Effector CD8-positive, alpha-beta T cell (primary cell): ENCODE measurements around the gene ELOB.

ENCODE experiments used
- DNase-seq: peaks from one replicate; lab custom pipeline; 2025; lab: John Stamatoyannopoulos, UW

Gene ELOB

DNA sequence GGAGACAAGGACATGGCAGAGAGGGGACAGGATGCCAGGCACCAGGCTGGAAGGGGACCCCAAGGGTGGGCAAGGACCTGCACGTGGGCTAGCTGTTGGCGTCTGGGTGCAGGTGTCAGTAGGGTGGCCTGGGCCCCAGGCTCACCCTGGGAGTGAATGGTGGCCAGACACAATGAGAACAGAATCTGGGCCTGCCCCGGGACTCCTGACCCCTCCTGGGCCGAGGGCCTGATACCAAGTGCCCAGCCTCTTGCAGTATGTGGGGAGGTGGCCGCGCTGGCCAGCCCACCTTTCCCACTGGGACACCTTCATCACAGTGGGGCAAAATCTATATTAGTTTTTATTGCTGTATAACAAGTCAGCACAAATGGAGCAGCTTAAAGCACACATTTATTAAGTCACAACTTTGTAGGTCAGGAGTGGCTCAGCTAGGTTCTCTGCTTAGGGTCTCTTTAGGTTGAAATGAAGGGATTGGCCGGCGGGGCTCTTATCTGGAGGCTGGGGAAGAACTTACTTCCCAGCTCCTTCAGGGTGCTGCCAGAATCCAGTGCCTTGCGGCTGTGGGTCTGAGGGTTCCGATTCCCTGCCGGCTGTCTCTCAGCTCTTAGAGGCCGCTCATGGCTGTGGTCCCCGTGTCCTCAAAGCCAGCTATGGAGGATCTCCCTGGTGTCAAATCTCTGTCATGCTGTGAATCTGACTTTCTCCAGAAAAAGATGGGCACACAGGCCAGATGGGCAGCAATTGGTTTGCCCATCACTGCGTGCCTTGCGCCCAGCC, 6.7 kb upstream of the ELOB start:
- no peak for DNase-seq

DNA sequence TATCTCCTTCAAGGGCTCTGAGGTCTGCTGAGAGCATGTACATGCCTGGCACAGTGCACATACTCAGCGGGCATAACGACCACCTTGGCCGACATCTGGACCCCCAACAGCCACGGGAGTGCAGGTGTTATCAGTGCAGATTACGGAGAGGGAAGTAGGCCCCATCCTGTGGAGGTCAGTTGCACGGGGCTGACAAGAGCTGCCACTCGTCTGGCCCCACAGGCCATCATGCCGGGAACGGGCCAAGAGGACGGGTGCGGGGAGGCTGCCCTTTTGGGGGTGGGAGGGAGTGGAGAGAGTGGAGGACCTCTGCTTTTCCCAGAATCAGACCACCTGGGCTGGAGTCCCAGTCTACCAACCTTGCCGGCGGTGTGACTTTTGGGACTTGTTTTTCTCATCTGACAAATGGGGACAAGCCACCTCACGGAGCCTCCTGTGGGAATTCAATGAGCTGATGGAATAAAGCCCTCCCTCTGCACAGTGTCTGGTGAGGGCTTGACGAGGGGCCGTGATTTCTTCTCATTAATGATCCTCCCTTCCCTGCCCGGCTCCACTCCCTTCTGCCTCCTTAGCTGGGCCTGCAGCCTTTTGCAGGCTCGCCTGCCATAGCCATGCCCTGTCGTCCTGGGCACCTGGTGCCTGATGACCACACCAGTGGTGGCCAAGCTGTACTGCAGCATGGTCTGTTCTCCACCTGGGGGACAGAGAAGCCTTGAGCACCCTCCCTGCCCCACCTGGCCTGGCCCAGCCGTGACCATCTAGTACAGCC, 5.7 kb upstream of the ELOB start:
- DNase-seq: no peak

DNA sequence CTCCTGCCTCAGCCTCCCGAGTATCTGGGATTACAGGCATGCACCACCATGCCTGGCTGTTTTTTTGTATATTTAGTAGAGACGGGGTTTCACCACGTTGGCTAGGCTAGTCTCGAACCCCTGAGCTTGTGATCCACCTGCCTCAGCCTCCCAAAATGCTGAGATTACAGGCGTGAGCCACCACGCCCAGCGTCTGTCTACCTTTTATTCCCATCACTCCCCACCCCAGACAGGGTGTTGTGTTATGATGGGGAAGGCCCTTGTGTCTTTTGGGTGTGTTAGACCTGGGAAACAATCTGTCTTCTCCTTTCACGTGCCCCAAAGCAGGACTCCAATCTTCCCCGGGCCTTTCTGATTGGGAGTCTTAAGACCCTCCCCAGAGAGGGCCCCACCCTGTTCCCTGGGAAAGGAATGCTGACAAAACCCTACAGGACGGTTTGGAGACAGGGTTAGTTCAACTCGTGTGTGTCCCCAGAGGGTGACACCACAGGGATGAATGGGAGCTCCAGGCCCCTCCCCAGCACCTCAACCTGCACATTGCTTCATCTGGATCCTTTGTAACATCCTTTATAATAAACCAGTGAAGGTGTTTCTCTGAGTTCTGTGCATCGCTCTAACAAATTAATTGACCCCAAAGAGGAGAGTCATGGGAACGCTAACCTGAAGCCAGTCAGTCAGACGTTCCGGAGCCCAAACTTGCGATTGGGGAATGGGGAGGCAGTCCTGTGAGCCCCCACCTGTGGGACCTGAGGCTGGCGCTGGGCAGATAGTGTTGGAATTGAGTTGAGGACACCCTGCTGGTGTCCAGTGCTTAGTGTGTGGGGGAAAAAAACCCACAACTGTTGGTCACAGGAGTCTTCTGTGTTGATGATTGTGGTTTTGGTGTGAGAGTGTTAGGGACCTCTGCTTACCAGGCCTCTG, 3.2 kb upstream of the ELOB start:
- no peak for DNase-seq

DNA sequence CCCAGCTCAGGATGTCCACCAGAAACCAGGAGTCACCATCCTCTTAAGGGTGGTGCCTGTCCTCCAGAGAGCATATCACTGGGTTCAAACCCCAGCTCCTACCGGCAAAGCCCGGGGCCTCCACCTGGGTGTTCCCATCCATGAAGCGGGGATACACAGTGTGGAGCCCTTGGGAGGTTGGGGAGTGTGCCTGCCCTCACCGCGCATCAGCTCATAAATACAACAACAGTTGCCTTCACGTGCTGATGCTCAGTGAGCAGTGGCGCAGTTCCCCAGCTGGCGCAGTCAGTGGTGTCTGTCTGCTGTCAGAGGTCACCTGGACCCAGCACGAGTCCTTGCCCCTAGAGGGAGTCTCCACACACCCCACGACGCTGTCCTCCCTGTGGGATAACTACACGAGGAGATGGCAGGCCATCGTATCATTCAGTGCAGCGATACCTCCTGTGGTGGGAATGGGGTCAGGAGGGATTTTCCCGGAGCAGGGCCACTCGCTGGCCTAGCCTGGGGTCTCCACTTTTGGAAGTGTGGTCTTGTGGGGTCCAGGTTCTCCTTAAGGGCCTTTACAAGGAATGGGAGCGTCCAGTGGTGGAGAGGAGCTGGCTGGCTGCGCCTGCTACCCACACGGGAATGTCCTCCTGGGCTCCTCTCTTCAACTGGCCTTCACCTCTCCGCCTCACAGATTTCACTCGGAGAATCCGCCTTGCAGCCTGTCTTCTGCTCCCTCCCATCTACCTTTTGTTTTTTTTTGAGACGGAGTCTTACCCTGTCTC, 2.3 kb upstream of the ELOB start:
- no peak for DNase-seq

DNA sequence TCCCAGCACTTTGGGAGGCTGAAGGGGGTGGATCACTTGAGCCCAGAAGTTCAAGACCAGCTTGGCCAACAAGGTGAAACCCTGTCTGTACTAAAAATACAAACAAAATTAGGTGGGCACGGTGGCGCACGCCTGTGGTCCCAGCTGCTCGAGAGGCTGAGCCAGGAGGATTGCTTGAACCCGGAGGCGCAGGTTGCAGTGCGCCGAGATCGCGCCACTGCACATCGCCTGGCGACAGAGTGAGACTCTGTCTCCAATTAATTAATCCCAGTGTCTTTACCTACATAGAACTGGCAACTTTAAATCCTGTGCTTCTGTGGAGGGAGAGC, 1.5 kb upstream of the ELOB start:
- no peak for DNase-seq

DNA sequence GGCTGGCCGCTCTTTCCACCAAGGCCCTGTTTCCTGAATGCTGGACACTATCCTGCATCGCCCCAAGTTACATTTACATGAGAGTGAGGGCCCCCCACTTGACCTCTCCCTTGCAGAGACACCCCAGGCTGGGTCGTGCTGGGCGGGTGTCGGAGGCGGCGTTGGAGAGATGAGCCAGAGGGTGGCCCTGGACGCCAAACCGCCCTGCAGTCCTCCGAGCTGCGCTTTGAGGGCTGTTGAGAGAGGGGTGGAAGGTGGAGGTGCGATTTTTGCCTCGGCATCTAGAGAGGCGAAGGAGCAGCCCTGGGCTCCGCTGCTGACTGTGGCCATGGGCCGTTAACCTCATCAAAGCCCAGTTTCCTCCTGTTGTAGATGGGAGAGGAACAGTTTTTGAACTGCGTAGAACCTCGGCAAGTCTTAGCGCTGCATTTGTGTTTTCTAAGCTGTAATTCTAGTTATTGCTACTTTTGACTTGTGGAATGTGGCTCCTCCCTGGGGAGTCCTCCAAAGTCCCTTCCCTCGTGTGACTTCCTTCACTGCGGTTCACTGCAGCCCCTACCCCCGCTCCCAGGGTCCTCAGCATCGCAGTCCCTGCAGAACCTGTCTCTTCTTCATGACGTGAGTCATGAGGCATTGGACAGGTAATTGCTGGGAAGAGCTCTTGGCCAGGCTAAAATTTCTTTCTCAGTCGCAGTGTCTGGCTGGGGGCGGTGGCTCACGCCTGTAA, 986 bp upstream of the ELOB start:
- DNase-seq: no peak

DNA sequence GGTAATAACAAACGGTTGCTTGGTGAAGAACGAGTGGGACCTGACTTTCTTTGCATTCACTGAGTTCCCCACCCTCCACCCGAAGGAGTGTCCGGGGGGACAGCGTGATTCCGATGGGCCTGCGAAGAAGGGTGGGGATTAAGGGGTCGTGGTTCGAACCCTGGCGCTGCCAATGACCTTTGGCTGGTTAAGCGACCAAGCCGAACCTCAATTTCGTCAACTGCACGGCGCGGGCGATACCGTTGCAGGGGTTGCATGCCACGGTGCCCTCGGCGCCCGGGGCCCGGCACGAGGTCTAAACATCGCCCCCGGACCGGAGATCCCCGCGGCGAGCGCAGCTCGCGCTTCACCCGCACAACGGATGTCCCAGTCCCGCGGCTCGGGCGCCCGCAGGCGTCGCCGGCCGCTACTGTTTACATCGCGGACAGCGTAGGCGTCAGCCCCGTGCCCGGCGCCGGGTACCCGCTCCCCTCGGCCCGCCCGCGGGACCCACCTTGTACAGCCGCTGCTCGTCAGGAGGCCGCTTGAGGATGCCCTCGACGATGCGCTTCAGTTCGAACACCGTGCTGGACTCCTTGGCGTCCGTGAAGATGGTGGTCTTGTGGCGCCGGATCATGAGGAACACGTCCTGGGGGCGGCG, 460 bp downstream of the ELOB start:
- DNase-seq: no peak

DNA sequence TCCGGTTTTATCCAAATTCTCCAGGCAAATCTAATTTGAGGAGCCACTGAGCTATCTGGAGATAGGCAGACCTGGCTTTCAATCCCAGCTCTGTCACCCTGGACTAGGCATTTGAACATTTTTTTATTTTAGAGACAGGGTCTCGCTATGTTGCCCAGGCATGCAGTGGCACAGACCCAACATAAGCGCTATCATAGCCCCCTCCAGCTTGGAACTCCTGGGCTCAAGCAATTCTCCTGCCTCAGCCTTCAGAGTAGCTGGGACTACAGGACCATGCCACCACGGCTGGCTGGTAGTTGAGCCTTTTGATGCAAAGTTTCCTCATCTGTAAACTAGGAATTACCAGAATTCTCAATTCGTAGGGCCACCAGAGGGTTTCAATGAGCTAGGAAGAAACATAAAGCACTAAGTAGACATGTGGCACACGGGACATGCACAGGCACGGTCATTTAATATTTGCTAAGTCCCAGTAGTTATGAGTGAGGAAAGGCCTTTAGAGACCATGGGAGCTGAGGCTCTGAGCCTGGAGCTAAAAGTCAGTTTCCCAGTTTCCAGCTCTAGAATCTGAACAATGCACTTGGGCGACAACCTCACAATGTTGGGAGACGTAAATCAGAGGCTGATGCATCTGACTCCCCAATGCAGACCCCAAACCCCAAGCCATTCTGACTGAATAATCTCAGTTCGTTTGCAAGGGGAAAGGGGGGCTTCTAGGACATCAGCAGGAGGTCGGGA, 1.1 kb downstream of the ELOB start:
- no peak for DNase-seq

DNA sequence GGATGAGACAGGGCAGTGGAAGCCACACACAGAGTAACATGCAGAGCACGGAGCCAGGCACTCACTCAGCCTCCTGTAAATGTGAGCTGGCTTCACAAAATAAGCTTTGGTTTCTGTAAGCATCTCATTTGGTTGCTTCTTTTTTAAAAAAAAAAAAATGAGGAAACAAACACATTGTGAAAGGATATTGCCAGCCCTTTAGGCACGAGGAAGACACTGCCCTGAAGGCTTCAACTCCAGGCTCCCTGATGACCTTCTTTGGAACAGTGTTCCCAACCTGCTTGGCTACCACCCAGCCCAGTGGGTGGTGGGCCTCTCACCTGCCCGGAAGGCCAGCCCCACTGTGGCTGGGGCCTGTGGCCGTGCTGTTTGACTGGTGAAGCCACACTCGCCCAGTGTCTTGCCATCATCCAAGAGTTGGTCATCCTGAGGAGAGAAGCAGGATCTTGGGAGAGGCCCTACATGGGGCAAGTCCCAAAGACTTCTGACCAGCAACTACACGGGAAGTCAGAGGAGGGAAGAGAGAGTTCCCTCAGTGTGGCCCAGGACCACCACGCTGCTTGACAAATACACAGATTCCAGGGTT, 1.9 kb downstream of the ELOB start:
- DNase-seq: no peak

DNA sequence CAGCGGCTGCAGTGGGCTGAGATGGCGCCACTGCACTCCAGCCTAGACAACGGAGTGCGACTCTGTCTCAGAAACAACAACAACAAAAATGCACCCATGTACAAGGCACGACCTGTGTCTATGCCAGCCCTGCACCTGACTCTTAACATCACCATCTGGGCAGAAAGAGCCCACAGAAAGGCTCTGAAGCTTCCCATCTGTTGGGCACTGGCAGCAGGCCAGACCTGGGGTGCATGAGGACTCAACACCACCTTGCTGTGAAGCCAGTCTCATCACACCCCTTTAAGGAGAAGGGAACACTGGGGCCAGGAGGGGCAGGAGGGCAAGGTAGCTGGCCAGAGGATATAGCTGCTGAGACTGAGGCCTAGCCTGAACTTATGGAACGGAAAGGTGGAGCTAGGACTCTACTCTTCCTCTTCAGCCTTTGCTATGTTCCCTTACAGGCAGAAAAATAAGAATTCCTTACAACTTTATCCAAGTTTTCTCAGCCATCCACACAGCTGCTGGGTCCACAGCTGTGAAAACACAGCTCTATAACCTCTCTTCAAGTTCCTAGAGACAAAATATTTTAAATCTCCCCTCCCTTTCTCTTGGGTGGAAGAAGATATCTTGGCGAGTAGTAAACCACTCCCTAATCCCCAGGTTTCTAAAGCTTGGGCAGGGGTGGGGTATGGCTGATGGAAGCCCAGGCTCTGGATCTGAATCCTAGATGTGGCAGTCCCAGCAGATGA, 2.8 kb downstream of the ELOB start:
- DNase-seq: no peak

DNA sequence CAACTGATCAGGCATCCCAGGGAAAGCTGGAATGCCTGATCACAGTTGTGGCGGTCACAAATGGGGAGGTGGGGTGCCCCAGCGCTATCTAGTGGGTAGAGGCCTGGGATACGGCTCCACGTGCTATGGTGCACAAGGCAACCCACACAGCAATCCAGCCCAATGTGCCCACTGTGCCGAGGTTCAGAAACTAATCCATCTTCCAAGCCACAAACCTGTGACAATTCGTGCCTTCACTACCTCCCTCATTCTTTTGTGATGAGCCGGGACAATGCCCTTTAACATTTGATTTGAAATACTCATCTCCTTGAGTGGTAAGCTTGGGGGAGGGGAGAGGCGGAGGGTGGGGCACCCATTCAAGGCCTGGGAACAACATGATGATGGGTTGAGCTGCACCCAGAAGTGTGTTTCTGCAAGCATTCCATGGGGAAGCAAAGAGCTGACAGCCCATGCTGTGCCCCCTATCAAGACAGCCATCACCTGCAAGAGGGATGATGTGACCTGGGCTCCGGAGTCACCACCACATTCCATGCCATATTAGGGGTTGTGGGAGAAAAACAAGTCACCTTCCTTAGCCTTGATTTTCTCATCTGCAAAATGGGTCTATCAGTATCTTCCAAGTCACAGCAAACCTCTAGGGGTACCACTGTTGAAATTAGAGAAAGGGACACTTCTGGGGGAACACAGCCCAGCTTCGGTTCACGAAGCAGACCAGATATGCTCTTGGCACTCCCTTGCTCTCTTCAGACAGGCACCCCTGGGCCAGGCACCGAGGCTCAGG, 3.7 kb downstream of the ELOB start:
- no peak for DNase-seq

DNA sequence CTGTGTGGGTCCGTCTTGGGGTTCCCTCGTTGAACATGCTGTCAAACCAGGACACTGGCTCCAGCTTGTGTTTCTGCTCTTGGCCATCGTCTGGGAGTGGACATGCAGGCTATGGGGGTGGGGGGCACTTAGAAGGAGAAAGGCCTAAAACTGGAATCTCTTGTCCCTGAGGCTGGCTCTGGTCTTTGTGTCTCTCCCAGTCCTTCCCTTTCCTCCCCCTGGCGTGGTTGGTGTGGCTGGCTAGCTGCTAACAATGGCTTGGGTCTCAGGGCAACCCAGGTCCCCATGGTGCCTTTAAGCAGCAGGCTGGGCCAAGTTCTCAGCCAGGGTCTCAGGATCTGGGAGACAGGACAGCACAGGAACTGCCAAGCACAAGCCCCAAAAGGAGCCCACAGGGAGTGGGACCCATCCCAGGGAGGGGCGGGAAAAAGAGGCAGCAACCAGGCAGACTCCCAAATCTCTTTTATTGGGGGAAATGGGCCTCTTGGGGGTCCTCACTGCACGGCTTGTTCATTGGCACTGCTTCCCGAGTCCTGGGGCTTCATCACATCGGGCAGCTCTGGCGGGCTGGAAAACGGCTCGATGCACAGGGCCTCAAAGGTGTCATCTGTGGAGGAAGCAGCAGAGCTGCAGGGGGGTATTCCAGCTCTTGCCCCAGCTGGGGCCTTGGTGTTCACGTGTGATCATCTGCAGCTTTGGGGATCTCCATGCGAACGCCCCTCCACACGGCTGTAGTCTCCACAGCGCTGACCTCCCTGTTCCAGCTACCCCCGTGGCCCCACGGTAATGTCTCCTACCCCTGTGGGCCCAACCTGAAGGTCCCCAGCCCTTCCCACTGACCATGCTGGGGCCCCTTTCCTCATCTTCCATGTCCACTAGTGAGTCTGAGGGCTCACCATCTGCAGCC, 5.3 kb downstream of the ELOB start:
- DNase-seq: no peak

DNA sequence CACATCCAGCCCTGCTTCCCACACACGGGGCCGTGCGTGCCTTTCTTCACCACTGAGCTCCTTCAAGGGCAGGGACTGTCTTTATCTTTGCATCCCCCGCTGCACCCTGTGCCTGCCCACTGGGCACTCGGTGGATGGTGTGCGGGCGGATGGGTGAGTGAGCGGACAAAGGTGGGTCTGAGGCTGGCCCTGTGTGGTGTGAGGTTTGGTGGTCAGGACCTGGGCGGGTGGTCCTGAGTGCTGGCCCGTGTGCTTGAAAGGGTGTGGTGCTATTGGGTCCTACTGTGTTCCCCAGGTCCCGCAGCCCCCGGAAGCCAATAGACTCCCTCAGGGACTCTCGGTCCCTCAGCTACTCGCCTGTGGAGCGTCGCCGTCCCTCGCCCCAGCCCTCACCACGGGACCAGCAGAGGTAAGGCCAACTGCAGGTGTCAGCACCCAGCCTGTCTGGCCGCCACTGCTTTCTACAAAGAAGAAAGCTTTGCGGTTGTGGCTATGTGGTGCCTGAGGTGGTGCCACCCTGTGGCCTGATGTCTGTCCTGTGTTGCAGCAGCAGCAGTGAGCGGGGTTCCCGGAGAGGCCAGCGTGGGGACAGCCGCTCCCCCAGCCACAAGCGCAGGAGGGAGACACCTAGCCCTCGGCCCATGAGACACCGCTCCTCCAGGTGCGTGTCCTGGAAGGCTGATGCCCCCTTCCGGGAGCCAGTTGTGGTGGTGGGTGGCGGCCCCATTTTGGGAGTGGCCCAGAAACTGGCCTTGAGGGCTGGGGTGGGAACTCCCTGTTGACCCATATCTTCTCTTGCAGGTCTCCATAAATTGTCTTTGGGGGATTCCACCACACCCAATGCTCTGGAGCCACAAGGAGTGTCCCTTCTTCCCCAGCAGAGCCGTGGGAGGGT, 6.8 kb downstream of the ELOB start:
- DNase-seq: no peak

DNA sequence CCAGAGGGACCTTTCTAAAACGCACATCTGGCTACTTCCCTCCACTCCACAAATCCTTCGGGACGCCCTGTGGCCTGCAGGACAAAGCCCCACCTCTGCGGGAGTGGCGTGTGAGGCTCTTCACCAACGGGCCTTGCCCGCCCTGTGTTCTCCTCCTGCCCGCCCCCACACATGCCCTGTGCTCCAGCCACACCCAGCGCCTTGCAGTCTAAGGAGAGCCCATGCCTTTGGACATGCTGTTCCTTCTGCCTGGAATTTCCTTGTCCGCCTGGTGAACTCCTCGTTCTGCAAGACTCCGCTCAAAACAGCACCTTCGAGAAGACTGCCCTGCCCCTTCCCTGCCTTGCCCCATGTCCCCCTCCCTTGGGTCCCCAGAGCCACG, 7.4 kb downstream of the ELOB start:
- no peak for DNase-seq

DNA sequence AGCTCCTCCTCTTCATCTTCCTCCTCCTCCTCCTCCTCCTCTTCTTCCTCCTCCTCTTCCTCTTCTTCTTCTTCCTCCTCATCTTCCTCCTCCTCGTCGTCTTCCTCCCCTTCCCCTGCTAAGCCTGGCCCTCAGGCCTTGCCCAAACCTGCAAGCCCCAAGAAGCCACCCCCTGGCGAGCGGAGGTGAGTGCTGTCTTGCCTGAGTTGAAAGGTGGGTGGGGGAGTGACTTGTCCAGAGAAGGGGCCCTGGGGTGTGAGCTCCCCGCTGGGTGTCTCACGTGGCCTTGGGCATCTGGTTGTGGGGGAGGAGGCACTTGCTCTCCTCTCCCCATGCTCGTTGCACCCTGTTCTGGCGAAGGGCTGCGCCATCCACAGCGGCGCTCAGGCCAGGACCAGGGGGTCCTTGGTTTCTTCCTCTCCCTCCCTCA, 8.0 kb downstream of the ELOB start:
- no peak for DNase-seq
